Measurements from ENCODE around the gene ACOT7. TPM values are rescaled to one million over a fixed set of nuclear protein-coding genes. Genes with fewer than 3 reads are reported as not detected.

Gene ACOT7
- total and polyA plus RNA-seq, 2 donors, result 14.2 to 22.2 TPM

DNA sequence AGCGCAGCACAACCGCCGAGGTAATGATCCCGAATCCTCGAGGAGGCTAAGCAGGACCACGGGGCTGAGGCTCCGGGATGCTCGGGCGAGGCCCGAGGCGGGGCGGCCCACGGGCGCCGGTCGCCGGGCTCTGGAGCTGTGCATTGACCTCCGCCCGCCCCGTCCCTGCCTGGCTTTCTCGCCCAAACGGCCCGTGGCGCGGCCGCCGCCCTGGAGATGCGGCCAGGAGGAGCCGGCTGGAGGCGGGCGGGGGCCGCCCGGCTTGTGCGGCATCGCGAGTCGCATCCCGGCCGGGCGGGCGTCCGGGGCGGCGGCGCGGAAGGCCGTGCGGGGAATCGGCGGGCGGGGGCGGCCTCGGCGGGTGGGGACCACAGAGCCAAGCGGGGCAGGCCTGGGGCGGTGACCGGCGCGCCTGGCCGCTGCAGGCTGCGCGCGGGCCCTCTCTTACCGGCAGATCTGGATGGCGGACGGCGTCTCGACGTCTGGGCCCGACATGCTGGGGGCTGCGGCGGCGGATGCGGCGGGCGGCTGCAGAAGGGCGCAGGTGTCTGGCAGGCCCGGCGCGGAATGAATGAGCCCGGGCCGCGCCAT is 663 bp downstream of the ACOT7 start:
- H3K9me3 ChIP-seq (ENCODE audit: control insufficient read depth in 2 of 2, insufficient read depth in 1 of 2, low read length in 1 of 2), result no peaks in the 10 kb centered on the region
- peak in 1 of 9 donors; percentile 13 for DNase-seq (ENCODE audit: low read depth in 6 of 9, low spot score in 9 of 9)
- H3K4me1 ChIP-seq (ENCODE audit: control insufficient read depth in 2 of 2, insufficient read depth in 2 of 2, low read length in 2 of 2), result peaks cover 11 to 19% of the 10 kb centered on the region in 2 donors
- H3K36me3 ChIP-seq (ENCODE audit: control insufficient read depth in 2 of 2, insufficient read depth in 2 of 2, low read length in 1 of 2), result no peaks in the 10 kb centered on the region
- no peak overlapping the region for H3K27ac ChIP-seq (ENCODE audit: low read depth in 1 of 2, low read length in 1 of 2)
- H3K27me3 ChIP-seq (ENCODE audit: control insufficient read depth in 2 of 2, insufficient read depth in 1 of 2, low read length in 1 of 2), result no peaks in the 10 kb centered on the region
- WGBS, result 2% methylated on average over 83 of the region's 83 CpGs
- peak overlapping the region; percentile 38 to 67 for H3K4me3 ChIP-seq (ENCODE audit: low read length in 2 of 2)

DNA sequence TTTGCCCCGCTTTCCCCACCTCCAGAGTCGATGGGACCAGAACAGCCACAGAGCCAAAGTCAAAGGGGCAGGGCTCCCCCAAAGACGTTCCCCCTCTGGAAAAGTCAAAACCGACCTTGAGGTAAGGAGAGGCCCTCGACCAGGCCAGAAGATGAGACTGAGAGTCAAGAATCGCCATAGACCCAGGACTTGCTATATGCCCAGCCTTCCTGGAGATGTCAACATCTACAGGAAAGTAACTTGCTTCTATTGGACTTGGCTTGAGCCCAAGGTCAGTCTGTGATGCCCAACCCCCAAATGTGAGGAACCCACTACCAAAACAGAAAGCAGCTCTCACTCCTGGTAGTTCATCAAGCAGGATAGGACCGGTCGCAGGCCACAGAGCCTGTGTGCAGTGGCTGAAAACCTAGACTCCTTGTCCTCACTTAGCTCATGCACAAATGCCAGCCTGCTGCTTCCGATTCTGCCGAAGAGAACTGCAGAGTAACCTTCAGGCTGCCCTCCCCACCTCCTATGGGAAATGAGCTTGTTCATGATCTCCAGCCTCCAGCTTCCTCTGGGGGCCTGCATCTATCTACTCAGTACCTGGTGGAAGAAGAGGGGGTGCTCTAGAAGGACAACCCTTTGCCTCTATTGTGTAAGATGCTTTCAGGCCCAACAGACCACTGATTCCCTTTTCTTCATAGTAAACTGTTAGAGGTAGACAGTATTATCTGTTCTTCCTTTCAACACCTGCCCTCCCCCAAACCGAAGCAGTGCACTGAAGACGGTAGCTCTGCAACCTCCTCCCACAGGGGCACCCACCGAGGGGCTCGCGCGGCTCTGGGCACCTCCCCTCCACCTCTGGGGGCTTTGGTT is 1.4 kb downstream of the ACOT7 start:
- no peaks in the 10 kb centered on the region for H3K27me3 ChIP-seq (ENCODE audit: control insufficient read depth in 2 of 2, insufficient read depth in 1 of 2, low read length in 1 of 2)
- peaks cover 11 to 19% of the 10 kb centered on the region in 2 donors for H3K4me1 ChIP-seq (ENCODE audit: control insufficient read depth in 2 of 2, insufficient read depth in 2 of 2, low read length in 2 of 2)
- 49% methylated on average over 16 of the region's 16 CpGs for WGBS
- peak in 4 of 9 donors; percentile 20 to 43 (median 26) for DNase-seq (ENCODE audit: low read depth in 6 of 9, low spot score in 9 of 9)
- H3K9me3 ChIP-seq (ENCODE audit: control insufficient read depth in 2 of 2, insufficient read depth in 1 of 2, low read length in 1 of 2), result no peaks in the 10 kb centered on the region
- H3K36me3 ChIP-seq (ENCODE audit: control insufficient read depth in 2 of 2, insufficient read depth in 2 of 2, low read length in 1 of 2), result no peaks in the 10 kb centered on the region
- H3K4me3 ChIP-seq (ENCODE audit: low read length in 2 of 2), result peak overlapping the region; percentile 38 to 67
- no peak overlapping the region for H3K27ac ChIP-seq (ENCODE audit: low read depth in 1 of 2, low read length in 1 of 2)

DNA sequence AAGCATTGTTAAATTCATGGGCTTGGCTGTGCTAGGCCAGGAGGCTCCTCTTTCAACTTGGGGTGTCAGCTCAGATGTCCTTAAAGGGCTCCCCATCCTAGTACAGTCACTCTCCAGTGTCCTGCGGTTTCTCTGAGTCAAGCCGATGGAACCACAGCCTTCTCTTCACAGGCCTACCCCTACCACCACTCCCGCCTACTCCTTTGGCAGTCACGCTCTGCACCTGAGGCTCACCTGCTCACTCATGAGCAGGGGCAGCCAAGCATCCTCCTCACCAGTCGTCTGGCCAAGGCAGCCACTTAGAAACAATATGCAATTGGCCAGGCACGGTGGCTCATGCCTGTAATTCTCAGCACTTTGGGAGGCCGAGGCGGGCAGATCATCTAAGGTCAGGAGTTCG is 3.6 kb downstream of the ACOT7 start:
- Histone ChIP-seq H3K27ac (ENCODE audit: low read depth in 1 of 2, low read length in 1 of 2) (no peak overlapping the region), H3K9me3 (ENCODE audit: control insufficient read depth in 2 of 2, insufficient read depth in 1 of 2, low read length in 1 of 2) (no peaks in the 10 kb centered on the region), H3K27me3 (ENCODE audit: control insufficient read depth in 2 of 2, insufficient read depth in 1 of 2, low read length in 1 of 2) (no peaks in the 10 kb centered on the region), H3K4me3 (ENCODE audit: low read length in 2 of 2) (no peak overlapping the region), H3K4me1 (ENCODE audit: control insufficient read depth in 2 of 2, insufficient read depth in 2 of 2, low read length in 2 of 2) (peaks cover 11 to 25% of the 10 kb centered on the region in 2 donors), H3K36me3 (ENCODE audit: control insufficient read depth in 2 of 2, insufficient read depth in 2 of 2, low read length in 1 of 2) (no peaks in the 10 kb centered on the region)
- no peak for DNase-seq (ENCODE audit: low read depth in 6 of 9, low spot score in 9 of 9)
- 87% methylated on average over 9 of the region's 9 CpGs for WGBS

DNA sequence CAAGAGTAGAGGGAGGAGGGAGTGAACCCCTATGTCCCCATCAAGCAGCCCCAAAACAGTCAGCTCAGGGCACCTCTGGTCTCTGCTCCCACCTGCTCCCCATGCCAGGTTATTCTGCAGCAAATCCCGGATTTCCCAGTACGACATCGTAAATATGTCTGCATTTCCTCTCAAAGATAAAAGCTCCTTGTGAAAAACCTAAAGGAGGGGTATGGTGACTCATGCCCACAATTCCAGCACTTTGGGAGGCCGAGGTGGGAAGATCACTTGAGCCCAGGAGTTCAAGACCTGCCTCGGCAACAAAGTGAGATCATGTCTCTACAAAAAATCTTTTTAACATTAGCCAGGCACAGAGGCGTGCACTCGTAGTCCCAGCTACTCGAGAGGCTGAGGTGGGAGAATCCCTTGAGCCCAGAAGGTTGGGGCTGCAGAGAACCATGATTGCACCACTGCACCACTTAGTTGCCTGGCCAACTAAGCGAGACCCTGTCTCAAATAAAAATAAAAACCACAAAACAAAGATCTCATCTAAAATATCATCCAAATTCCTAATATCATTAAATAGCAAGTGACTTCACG is 7.1 kb downstream of the ACOT7 start:
- no peaks in the 10 kb centered on the region for H3K9me3 ChIP-seq (ENCODE audit: control insufficient read depth in 2 of 2, insufficient read depth in 1 of 2, low read length in 1 of 2)
- no peak for DNase-seq (ENCODE audit: low read depth in 6 of 9, low spot score in 9 of 9)
- H3K27ac ChIP-seq (ENCODE audit: low read depth in 1 of 2, low read length in 1 of 2), result no peak overlapping the region
- H3K36me3 ChIP-seq (ENCODE audit: control insufficient read depth in 2 of 2, insufficient read depth in 2 of 2, low read length in 1 of 2), result no peaks in the 10 kb centered on the region
- H3K4me1 ChIP-seq (ENCODE audit: control insufficient read depth in 2 of 2, insufficient read depth in 2 of 2, low read length in 2 of 2), result peaks cover 0 to 6% of the 10 kb centered on the region in 2 donors
- no peak overlapping the region for H3K4me3 ChIP-seq (ENCODE audit: low read length in 2 of 2)
- WGBS, result 97% methylated on average over 10 of the region's 10 CpGs
- no peaks in the 10 kb centered on the region for H3K27me3 ChIP-seq (ENCODE audit: control insufficient read depth in 2 of 2, insufficient read depth in 1 of 2, low read length in 1 of 2)

DNA sequence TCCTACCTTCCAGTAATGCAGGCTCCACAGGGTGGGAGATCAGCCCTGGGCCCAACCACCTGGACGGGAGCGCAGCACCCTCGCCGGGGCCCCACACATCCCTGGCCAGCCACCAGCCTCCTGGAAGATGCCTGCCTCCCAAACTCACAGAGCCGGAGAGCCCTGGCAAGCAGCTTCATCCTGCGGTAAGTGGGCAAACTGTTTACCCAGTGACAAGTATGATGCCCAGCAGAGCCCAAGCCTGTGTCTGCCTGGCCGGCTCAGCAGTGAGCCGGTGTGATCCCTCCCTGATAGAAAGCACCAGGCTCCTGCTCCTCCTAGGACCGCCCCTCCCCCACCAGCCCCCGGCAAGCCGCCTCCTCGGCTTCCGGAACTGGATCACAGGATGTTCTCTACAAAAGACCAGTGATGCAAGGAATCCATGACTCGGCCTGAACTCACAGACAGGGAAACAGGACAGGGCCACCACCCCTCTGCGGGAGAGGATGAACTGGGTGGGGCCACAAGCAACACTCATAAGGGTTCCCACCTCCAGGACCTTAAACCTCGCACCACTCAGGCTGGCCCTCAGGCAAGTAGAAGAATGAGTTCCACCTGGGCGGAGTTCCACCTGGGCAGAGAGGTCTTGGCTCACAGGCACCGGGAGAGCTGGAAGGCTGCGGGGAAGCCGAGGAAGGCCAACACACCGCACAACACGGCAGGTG is 7.9 kb downstream of the ACOT7 start:
- Histone ChIP-seq H3K4me1 (ENCODE audit: control insufficient read depth in 2 of 2, insufficient read depth in 2 of 2, low read length in 2 of 2) (peaks cover 0 to 6% of the 10 kb centered on the region in 2 donors), H3K36me3 (ENCODE audit: control insufficient read depth in 2 of 2, insufficient read depth in 2 of 2, low read length in 1 of 2) (no peaks in the 10 kb centered on the region), H3K27me3 (ENCODE audit: control insufficient read depth in 2 of 2, insufficient read depth in 1 of 2, low read length in 1 of 2) (no peaks in the 10 kb centered on the region), H3K27ac (ENCODE audit: low read depth in 1 of 2, low read length in 1 of 2) (no peak overlapping the region), H3K4me3 (ENCODE audit: low read length in 2 of 2) (no peak overlapping the region), H3K9me3 (ENCODE audit: control insufficient read depth in 2 of 2, insufficient read depth in 1 of 2, low read length in 1 of 2) (no peaks in the 10 kb centered on the region)
- 91% methylated on average over 22 of the region's 22 CpGs for WGBS
- DNase-seq (ENCODE audit: low read depth in 6 of 9, low spot score in 9 of 9), result no peak

DNA sequence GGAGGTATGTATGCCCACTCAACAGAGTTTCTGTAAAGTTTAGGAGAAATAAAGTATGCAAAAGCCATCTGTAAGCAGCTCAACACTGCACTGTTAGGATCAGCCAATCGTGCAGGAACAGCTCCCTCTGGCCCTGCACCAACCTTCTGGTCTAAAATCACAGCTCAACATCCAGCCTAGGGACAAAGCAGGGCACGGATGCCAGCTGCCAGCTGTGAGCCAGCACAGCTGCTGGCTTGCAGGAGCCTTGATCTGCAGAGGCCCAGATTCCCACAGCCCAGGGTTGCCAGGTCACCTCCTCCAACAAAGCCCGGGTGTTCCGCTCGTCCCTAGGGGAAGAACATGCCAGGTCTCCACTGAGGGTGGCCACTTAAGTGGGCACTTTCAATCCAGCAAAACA is 8.6 kb downstream of the ACOT7 start:
- no peak for DNase-seq (ENCODE audit: low read depth in 6 of 9, low spot score in 9 of 9)
- Histone ChIP-seq H3K36me3 (ENCODE audit: control insufficient read depth in 2 of 2, insufficient read depth in 2 of 2, low read length in 1 of 2) (no peaks in the 10 kb centered on the region), H3K27me3 (ENCODE audit: control insufficient read depth in 2 of 2, insufficient read depth in 1 of 2, low read length in 1 of 2) (no peaks in the 10 kb centered on the region), H3K9me3 (ENCODE audit: control insufficient read depth in 2 of 2, insufficient read depth in 1 of 2, low read length in 1 of 2) (no peaks in the 10 kb centered on the region), H3K4me3 (ENCODE audit: low read length in 2 of 2) (no peak overlapping the region), H3K27ac (ENCODE audit: low read depth in 1 of 2, low read length in 1 of 2) (no peak overlapping the region), H3K4me1 (ENCODE audit: control insufficient read depth in 2 of 2, insufficient read depth in 2 of 2, low read length in 2 of 2) (peaks cover 0 to 6% of the 10 kb centered on the region in 2 donors)
- 91% methylated on average over 5 of the region's 5 CpGs for WGBS

DNA sequence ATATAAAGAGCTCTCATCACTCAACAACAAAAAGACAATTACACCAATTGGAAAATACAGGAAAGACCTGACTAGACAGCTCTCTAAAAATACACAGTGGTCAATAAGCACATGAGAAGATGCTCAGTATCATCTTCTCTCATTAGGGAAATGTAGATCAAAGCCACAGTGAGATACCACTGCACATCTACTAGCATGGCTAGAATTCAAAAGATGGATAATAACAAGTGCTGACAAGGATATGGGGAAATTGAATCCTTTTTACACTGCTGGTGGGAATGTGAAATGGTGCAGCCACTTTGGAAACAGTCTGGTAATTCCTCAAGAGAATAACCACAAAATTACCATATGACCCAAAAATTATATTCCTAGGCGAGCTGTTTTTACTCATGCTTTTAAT is 9.4 kb downstream of the ACOT7 start:
- H3K27ac ChIP-seq (ENCODE audit: low read depth in 1 of 2, low read length in 1 of 2), result no peak overlapping the region

DNA sequence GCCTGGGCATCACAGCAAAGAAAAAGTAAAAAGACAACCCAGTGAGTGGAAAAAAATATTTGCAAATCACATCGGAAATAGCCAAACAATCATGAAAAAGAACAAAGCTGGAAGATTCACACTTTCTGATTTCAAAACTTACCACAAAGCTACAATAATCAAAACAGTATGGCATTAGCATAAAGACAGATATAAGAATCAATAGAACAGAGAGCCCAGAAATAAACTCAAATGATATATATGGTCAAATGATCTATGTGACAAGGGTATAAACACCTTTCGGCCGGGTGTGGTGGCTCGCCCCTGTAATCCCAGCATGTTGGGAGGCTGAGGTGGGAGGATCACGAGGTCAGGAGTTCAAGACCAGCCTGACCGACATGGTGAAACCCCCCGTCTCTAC is 13.5 kb downstream of the ACOT7 start:
- H3K36me3 ChIP-seq (ENCODE audit: control insufficient read depth in 2 of 2, insufficient read depth in 2 of 2, low read length in 1 of 2), result no peaks in the 10 kb centered on the region
- no peak overlapping the region for H3K4me3 ChIP-seq (ENCODE audit: low read length in 2 of 2)
- DNase-seq (ENCODE audit: low read depth in 6 of 9, low spot score in 9 of 9), result no peak
- H3K9me3 ChIP-seq (ENCODE audit: control insufficient read depth in 2 of 2, insufficient read depth in 1 of 2, low read length in 1 of 2), result no peaks in the 10 kb centered on the region
- H3K27me3 ChIP-seq (ENCODE audit: control insufficient read depth in 2 of 2, insufficient read depth in 1 of 2, low read length in 1 of 2), result no peaks in the 10 kb centered on the region
- H3K27ac ChIP-seq (ENCODE audit: low read depth in 1 of 2, low read length in 1 of 2), result no peak overlapping the region
- 97% methylated on average over 7 of the region's 7 CpGs for whole genome bisulfite sequencing
- H3K4me1 ChIP-seq (ENCODE audit: control insufficient read depth in 2 of 2, insufficient read depth in 2 of 2, low read length in 2 of 2), result no peaks in the 10 kb centered on the region

More for the DNA sequence above, 9.4 kb downstream of the ACOT7 start:
- no peak overlapping the region for H3K4me3 ChIP-seq (ENCODE audit: low read length in 2 of 2)
- no peaks in the 10 kb centered on the region for H3K9me3 ChIP-seq (ENCODE audit: control insufficient read depth in 2 of 2, insufficient read depth in 1 of 2, low read length in 1 of 2)
- no peak for DNase-seq (ENCODE audit: low read depth in 6 of 9, low spot score in 9 of 9)
- WGBS, result 95% methylated on average over 1 of the region's 1 CpG
- H3K36me3 ChIP-seq (ENCODE audit: control insufficient read depth in 2 of 2, insufficient read depth in 2 of 2, low read length in 1 of 2), result no peaks in the 10 kb centered on the region
- H3K27me3 ChIP-seq (ENCODE audit: control insufficient read depth in 2 of 2, insufficient read depth in 1 of 2, low read length in 1 of 2), result no peaks in the 10 kb centered on the region
- H3K4me1 ChIP-seq (ENCODE audit: control insufficient read depth in 2 of 2, insufficient read depth in 2 of 2, low read length in 2 of 2), result peaks cover 0 to 6% of the 10 kb centered on the region in 2 donors
